T-cell (primary cell): Measurements from ENCODE around the gene MIDN. TPM values are rescaled to one million over a fixed set of nuclear protein-coding genes. Genes with fewer than 3 reads are reported as not detected.

ENCODE experiments used
- ATAC-seq, 4 experiments: fragments of 200-7000 bp in 3 of 4; fragments of 150-1000 bp in 1 of 4; cut with Tn5 transposase; replicated peaks in 1 of 4; 1 replicate in 3 of 4; 2 replicates in 1 of 4; pipeline ENCODE4 v1.10.0; 2021; ENCODE audit warnings: moderate library complexity in 3 of 4, mild to moderate bottlenecking in 2 of 4, moderate number of reproducible peaks in 1 of 4
- CTCF ChIA-PET, 2 donors: fragments of 300-600 bp; sonication (Branson Sonifier 250); formaldehyde crosslinking; loops; one replicate each; lab custom pipeline; 2022; ENCODE audit warnings: antibody characterized with exemption in 2 of 2; lab: Charles Lee
- POLR2A ChIA-PET, 2 donors: fragments of 300-600 bp; sonication (Branson Sonifier 250); formaldehyde crosslinking; loops; one replicate each; lab custom pipeline; 2022; ENCODE audit warnings: antibody characterized with exemption in 2 of 2; lab: Charles Lee
- DNase-seq, 35 experiments: peaks; one replicate each; pipeline versions ENCODE4 v3.0.0 to v3.0.0-alpha.2; 2013 to 2023
- H3K27ac ChIP-seq: one replicate; pipeline ENCODE4 v1.5.1; 2013; ENCODE audit warnings: low read length
- H3K27me3 ChIP-seq, 2 experiments: replicated peaks in 1 of 2; 1 replicate in 1 of 2; 2 replicates in 1 of 2; pipeline versions ENCODE4 v1.6.1 to v1.7.0; 2013; ENCODE audit warnings: low read length in 1 of 2, mixed read lengths in 1 of 2; ENCODE audit not compliant: control insufficient read depth in 2 of 2, insufficient read depth in 2 of 2; ENCODE audit errors: extremely low read depth in 1 of 2
- H3K36me3 ChIP-seq, 2 donors: 1 replicate in 1 of 2; 2 replicates in 1 of 2; pipeline versions ENCODE4 v1.6.1 to v1.7.0; 2013; ENCODE audit warnings: low read length in 1 of 2; ENCODE audit not compliant: control insufficient read depth in 2 of 2, insufficient read depth in 1 of 2; ENCODE audit errors: extremely low read depth in 1 of 2
- H3K4me1 ChIP-seq, 2 experiments: 1 replicate in 1 of 2; 2 replicates in 1 of 2; pipeline versions ENCODE4 v1.6.1 to v1.7.0; 2013; ENCODE audit warnings: low read length in 2 of 2, mixed read lengths in 1 of 2; ENCODE audit not compliant: insufficient read depth in 2 of 2, control insufficient read depth in 1 of 2; ENCODE audit errors: extremely low read depth in 1 of 2
- H3K4me3 ChIP-seq, 2 donors: 1 replicate in 1 of 2; 2 replicates in 1 of 2; pipeline versions ENCODE4 v1.5.1 to v1.7.0; 2013; ENCODE audit warnings: mild to moderate bottlenecking in 2 of 2, low read length in 1 of 2, moderate library complexity in 1 of 2; ENCODE audit not compliant: control insufficient read depth in 1 of 2; ENCODE audit errors: extremely low read depth in 1 of 2
- H3K9me3 ChIP-seq: 2 replicates; pipeline ENCODE4 v1.7.0; 2013
- H3K27ac Mint-ChIP-seq, 2 donors: one replicate each; pipeline ENCODE4 v1.8.0; 2020 to 2021; ENCODE audit warnings: mild to moderate bottlenecking in 2 of 2, mixed read lengths in 2 of 2
- H3K27me3 Mint-ChIP-seq, 2 donors: one replicate each; pipeline ENCODE4 v1.8.0; 2021 to 2022; ENCODE audit warnings: mixed read lengths in 2 of 2
- H3K36me3 Mint-ChIP-seq: one replicate; pipeline ENCODE4 v1.8.0; 2021; ENCODE audit warnings: mixed read lengths
- H3K4me1 Mint-ChIP-seq, 3 donors: one replicate each; pipeline ENCODE4 v1.8.0; 2020 to 2022; ENCODE audit warnings: mixed read lengths in 3 of 3, mild to moderate bottlenecking in 1 of 3
- H3K4me3 Mint-ChIP-seq, 3 donors: one replicate each; pipeline ENCODE4 v1.8.0; 2020 to 2022; ENCODE audit warnings: mild to moderate bottlenecking in 3 of 3, mixed read lengths in 3 of 3, moderate library complexity in 3 of 3
- H3K9me3 Mint-ChIP-seq, 3 donors: one replicate each; pipeline ENCODE4 v1.8.0; 2020 to 2022; ENCODE audit warnings: mixed read lengths in 3 of 3
- WGBS: methylation state at CpG from one replicate; pipeline ENCODE4 v1.1.5; 2013; ENCODE audit warnings: missing lambda C conversion rate; ENCODE audit not compliant: insufficient coverage; 5-methylcytosine and 5-hydroxymethylcytosine counted together
- total RNA-seq, 35 experiments: library from RNA in 6 of 35; stranded (reverse) in 6 of 35; fragments of 120-200 nt in 1 of 35; gene quantifications; one replicate each; pipeline versions ENCODE4 v1.2.1 to v1.2.4 and lab custom pipeline; 2013 to 2026

Gene MIDN
- total RNA-seq, 5 donors from 2014 or later (not counting 1 experiment from before 2014, with no cell fraction given), result 54.0 to 161 (median 66.9) TPM

DNA sequence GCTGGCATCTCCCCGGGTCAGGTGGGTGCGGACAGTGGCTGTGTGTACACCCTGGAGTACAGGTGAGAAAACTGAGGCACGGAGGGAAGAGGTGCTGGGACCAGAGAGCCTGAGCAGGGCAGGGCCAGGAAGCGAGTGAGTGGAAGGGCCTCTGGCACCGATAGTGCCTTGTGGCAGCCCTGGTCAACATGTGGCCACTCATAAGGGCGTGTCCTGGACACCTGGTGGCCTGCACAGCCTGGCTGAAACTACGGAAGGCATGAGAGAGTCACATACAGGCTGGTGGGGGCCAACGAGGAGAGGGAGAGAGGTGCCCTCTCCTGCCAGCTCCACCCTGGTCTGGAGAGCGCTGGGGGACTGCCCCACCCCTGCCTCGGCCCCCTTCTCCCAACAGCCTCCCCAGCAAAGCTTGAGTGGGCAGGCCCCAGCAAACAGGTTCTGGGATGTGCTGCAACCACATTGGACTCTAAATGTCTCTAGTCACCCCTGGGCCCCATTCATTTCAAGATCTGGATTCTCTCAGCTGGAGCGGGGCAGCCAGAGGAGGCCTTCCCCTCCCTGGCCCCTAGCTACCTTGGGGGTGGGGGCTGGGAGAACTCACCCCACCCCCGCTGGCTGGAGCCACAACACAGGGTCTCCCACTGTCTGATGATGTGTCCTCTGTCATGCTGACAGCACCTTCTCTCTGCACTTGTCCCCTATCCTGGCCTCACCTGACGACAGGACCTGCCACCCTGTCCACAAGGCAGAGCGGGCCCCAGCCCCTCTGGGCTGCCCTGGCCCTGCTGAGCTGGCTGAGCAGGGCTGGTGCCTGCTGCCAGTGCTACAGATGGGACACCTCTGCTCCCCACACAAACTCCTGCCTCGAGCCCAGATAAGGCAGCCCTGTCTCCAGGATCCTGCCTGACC, 16.4 kb upstream of the MIDN start:
- H3K4me3 Mint-ChIP-seq, result no peak overlapping the region
- no peaks in the 10 kb centered on the region for H3K9me3 Mint-ChIP-seq
- no peaks in the 10 kb centered on the region for H3K36me3 Mint-ChIP-seq
- no peak overlapping the region for H3K4me3 ChIP-seq
- POLR2A ChIA-PET, result interaction anchor here in 1 of 2 donors (0.6 kb wide), 1 partner anchor 44 kb away, joined by 3 read pairs; no protein-coding TSS in a partner anchor
- H3K27ac ChIP-seq, result no peak overlapping the region
- no peaks in the 10 kb centered on the region for H3K27me3 Mint-ChIP-seq
- peaks cover 0 to 15% of the 10 kb centered on the region in 2 experiments for H3K27me3 ChIP-seq
- no peaks in the 10 kb centered on the region for H3K9me3 ChIP-seq
- CTCF ChIA-PET, result no interaction called here
- H3K4me1 Mint-ChIP-seq, result peaks cover 0 to 3% (median 0%) of the 10 kb centered on the region in 3 donors
- WGBS, result 84% methylated on average over 13 of the region's 15 CpGs
- DNase-seq (no peak), ATAC-seq (no peak)
- peaks cover 0 to 2% of the 10 kb centered on the region in 2 donors for H3K36me3 ChIP-seq
- H3K4me1 ChIP-seq, result peaks cover 0 to 5% of the 10 kb centered on the region in 2 experiments
- peak overlapping the region in 1 of 2 donors; percentile 69 for H3K27ac Mint-ChIP-seq

DNA sequence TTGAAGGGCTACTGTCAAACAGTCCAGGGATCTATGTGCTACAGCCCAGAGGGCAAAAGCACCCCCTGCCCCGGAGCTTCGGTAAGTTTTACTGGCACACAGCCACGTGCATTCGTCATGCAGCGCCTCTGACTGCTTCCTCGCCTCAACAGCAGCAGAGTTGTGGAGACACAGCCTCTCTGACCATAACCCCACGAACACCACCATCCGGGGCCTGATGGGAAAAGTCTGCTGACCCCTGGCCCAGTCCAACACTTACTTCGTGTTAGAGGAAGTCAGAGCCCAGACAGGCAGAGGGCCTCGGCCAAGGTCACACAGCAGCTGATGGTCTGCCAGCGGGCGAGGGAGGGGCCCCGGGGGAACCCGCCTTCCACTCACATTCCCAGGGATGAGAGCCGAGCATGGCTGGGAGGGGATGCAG, 15.7 kb upstream of the MIDN start:
- Histone ChIP-seq H3K27me3 (peaks cover 0 to 20% of the 10 kb centered on the region in 2 experiments), H3K36me3 (no peaks in the 10 kb centered on the region), H3K27ac (no peak overlapping the region), H3K9me3 (no peaks in the 10 kb centered on the region), H3K4me3 (no peak overlapping the region), H3K4me1 (peaks cover 0 to 10% of the 10 kb centered on the region in 2 experiments)
- POLR2A ChIA-PET, result no interaction called here
- H3K4me3 Mint-ChIP-seq, result no peak overlapping the region
- CTCF ChIA-PET, result no interaction called here
- peak overlapping the region in 1 of 2 donors; percentile 69 for H3K27ac Mint-ChIP-seq
- no peak for DNase-seq
- ATAC-seq, result no peak
- no peaks in the 10 kb centered on the region for H3K9me3 Mint-ChIP-seq
- H3K27me3 Mint-ChIP-seq, result no peaks in the 10 kb centered on the region
- WGBS, result 43% methylated on average over 7 of the region's 15 CpGs
- H3K36me3 Mint-ChIP-seq, result no peaks in the 10 kb centered on the region
- H3K4me1 Mint-ChIP-seq, result peaks cover 0 to 3% (median 0%) of the 10 kb centered on the region in 3 donors

DNA sequence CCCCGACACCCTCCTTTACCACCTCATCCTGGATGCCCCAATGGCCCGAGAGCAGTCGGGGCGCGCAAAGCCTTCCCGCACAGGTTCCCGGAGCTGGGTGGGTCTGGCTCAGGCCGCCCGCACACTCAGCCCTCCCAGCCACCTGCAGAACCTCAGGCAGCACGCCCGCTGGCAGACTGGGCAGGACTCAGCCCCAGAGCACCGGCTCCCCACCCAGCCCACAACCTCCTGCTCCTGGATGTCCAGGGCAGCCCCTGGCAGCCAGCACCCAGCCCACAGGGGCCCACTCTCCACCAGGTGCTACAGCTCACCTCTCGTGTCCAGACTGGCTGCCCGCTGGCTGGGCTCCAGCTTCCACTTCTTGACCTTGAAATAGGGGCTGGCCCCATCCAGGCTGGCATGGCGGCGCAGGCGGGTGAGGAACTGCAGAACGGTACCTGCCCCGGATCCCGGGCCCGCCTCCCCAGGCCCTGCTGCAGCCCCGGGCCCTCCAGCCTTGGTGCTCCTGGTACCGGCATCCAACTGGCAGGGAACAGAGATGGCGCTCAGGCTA, 15.2 kb upstream of the MIDN start:
- no peaks in the 10 kb centered on the region for H3K36me3 Mint-ChIP-seq
- peaks cover 0 to 3% (median under 1%) of the 10 kb centered on the region in 3 donors for H3K4me1 Mint-ChIP-seq
- Histone ChIP-seq H3K27me3 (peaks cover 0 to 22% of the 10 kb centered on the region in 2 experiments), H3K9me3 (no peaks in the 10 kb centered on the region), H3K4me1 (peaks cover 0 to 13% of the 10 kb centered on the region in 2 experiments), H3K36me3 (no peaks in the 10 kb centered on the region), H3K4me3 (no peak overlapping the region), H3K27ac (no peak overlapping the region)
- POLR2A ChIA-PET, result no interaction called here
- H3K27ac Mint-ChIP-seq, result no peak overlapping the region
- no peak overlapping the region for H3K4me3 Mint-ChIP-seq
- no peak for ATAC-seq
- DNase-seq, result no peak
- CTCF ChIA-PET, result no interaction called here
- WGBS, result 95% methylated on average over 23 of the region's 24 CpGs
- H3K9me3 Mint-ChIP-seq, result no peaks in the 10 kb centered on the region
- H3K27me3 Mint-ChIP-seq, result peaks cover 0 to under 1% of the 10 kb centered on the region in 2 donors

DNA sequence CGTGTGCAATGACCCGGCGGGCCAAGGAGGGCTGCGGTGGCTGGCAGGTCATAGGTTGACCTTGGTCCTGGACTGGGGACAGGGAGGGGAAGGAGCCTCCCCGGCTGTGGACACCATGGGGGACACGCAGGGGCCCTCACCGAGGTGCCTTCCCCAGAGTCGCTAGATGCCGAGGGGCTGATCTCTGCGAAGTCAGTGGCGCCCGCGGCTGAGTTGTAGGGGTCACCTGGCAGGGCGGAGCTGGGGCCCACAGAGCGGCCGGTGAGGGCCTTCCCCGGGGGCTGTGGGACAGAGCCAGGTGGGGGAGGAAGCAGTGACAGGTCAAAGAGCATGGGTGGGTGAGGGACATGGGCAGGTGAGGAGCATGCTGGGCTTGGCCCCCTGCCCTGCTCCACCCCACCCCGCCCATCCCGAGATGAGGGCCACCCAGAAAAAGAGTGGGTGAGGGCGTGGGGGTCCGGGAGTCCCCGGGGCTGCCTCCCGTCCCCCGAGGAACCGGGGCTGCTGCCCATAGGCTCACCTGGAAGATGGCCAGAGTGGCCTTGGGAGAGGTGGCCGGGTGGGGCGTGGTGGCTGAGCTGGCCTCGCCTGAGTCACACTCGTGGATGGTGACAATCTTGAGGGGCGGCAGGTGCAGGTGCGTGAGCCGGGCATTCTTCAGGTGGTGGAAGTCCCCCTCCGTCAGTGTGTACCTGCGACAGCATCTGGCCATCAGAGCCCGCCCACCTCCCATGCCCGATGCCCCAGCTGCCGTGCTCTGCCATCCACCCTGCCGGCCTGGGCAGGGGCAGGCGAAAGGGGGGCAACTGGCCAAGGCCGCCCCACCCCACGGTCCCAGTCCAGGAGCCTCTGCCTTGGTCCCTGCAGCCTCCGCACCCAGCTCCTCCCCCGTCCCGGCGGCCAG, 14.1 kb upstream of the MIDN start:
- peaks cover 11 to 14% (median 12%) of the 10 kb centered on the region in 3 donors for H3K4me1 Mint-ChIP-seq
- no peak overlapping the region for H3K4me3 Mint-ChIP-seq
- Histone ChIP-seq H3K4me1 (peaks cover 3 to 22% of the 10 kb centered on the region in 2 experiments), H3K27ac (no peak overlapping the region), H3K27me3 (peaks cover 2 to 29% of the 10 kb centered on the region in 2 experiments), H3K4me3 (no peak overlapping the region), H3K9me3 (no peaks in the 10 kb centered on the region), H3K36me3 (no peaks in the 10 kb centered on the region)
- no peak overlapping the region for H3K27ac Mint-ChIP-seq
- no peaks in the 10 kb centered on the region for H3K36me3 Mint-ChIP-seq
- H3K9me3 Mint-ChIP-seq, result no peaks in the 10 kb centered on the region
- CTCF ChIA-PET, result no interaction called here
- H3K27me3 Mint-ChIP-seq, result peaks cover 5 to 8% of the 10 kb centered on the region in 2 donors
- no peak for ATAC-seq
- POLR2A ChIA-PET, result interaction anchor here in 1 of 2 donors (0.6 kb wide), 1 partner anchor 140 kb away, joined by 3 read pairs; no protein-coding TSS in a partner anchor
- 88% methylated on average over 32 of the region's 45 CpGs for WGBS
- DNase-seq, result no peak

DNA sequence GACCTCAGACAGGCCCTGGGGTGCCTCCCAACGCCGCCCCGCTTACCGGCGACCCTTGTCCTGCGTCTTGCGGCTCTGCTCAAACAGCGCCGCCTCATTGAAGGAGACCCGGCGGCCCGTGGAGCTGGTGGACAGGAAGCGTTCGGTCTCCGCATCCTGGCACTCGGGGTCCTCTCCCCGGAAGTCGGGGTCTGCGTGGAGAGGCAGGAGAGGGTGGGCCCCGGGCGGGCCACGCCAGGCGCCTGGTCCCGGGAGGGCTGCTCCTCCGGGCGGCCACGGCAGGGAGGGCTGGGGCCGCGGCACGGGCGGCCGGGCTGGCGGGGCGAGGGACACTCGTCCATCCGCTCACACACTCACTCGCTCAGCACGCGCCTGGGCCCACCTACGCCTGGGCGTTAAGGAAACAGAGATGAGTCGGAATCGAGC, 13.4 kb upstream of the MIDN start:
- ChIA-PET CTCF (no interaction called here), POLR2A (interaction anchor here in 1 of 2 donors (0.6 kb wide), 1 partner anchor 141 kb away, joined by 3 read pairs; no protein-coding TSS in a partner anchor)
- Mint-ChIP-seq H3K9me3 (no peaks in the 10 kb centered on the region), H3K36me3 (no peaks in the 10 kb centered on the region), H3K27ac (no peak overlapping the region), H3K4me1 (peaks cover 13 to 18% (median 14%) of the 10 kb centered on the region in 3 donors), H3K4me3 (no peak overlapping the region), H3K27me3 (peaks cover 5 to 8% of the 10 kb centered on the region in 2 donors)
- H3K9me3 ChIP-seq, result no peaks in the 10 kb centered on the region
- H3K27me3 ChIP-seq, result peaks cover 2 to 34% of the 10 kb centered on the region in 2 experiments
- H3K27ac ChIP-seq, result no peak overlapping the region
- ATAC-seq (no peak), DNase-seq (peak in 1 of 35 experiments; percentile 4)
- peaks cover 3 to 29% of the 10 kb centered on the region in 2 experiments for H3K4me1 ChIP-seq
- H3K36me3 ChIP-seq, result no peaks in the 10 kb centered on the region
- WGBS, result 92% methylated on average over 43 of the region's 43 CpGs
- H3K4me3 ChIP-seq, result no peak overlapping the region
